ENCODE data around the gene RAPGEF2.

DNA sequence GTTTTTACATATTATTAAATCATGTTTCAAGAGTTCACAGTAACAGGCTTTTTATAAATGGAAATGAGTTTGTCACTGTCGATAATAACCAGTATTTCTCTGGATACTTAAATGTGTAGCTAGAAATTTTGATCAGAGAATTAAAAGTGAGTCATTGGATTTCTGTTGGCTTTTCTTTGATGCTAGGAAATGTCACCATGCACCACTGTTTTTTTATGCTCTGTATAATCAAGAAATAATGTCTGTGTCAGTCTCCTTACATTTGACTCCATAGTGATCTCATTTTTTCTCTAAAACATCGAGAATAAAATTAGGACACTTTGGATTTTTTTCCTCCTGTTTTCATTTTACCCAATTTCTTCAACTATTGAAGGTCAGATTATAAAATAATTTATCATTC lies 234.2 kb downstream of the RAPGEF2 start:
- TF ChIP-seq ARNT (IDR thresholded peaks at IDR 0.05), result no peak
- TF ChIP-seq HDGF (IDR thresholded peaks at IDR 0.05; ENCODE audit: borderline replicate concordance), result no peak
- no peak for TF ChIP-seq FOXM1 (IDR thresholded peaks at IDR 0.05; ENCODE audit: borderline replicate concordance)
- no peak for TF ChIP-seq NFRKB (IDR thresholded peaks at IDR 0.05)
- TF ChIP-seq L3MBTL2 (conservative IDR thresholded peaks at IDR 0.05), result no peak
